ENCODE data around the gene IFI44. TPM values are rescaled to one million over a fixed set of nuclear protein-coding genes. Genes with fewer than 3 reads are reported as not detected.

Gene IFI44
- total RNA-seq, 1 experiment from 2014 or later: 58.6 TPM

GRCh38 chr1:78678324-78678723 lies 28.7 kb downstream of the IFI44 start:
- Histone ChIP-seq H3K4me3 (no peak overlapping the region), H3K27me3 (no peaks in the 10 kb centered on the region), H3K36me3 (no peaks in the 10 kb centered on the region), H3K9me3 (no peaks in the 10 kb centered on the region)
- DNase-seq: no peak

DNA sequence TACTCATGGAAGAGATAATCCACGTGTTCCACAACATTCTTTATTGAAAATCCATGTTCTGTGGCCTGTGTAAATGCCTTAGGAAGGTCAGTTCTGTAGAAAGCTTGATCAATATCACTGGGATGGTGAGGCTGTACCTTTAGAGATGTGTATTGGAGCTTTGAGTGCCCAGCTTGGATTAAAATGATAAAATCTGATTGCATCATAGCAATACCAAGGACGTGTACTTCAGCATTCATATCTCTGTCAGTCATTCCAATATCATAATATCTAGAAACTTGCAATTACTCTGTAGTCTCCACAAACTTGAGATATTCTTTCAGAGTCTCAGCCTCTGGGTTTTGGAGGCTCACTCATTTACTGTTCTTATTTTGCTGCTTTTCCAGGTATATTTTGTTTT lies 31.6 kb downstream of the IFI44 start:
- H3K36me3 ChIP-seq: no peaks in the 10 kb centered on the region
- DNase-seq: no peak
- H3K4me3 ChIP-seq: no peak overlapping the region
- H3K9me3 ChIP-seq: no peaks in the 10 kb centered on the region
- H3K27me3 ChIP-seq: no peaks in the 10 kb centered on the region

GRCh38 chr1:78682496-78682895 lies 32.9 kb downstream of the IFI44 start:
- DNase-seq: no peak
- no peaks in the 10 kb centered on the region for H3K27me3 ChIP-seq
- no peaks in the 10 kb centered on the region for H3K36me3 ChIP-seq
- H3K4me3 ChIP-seq: no peak overlapping the region
- no peaks in the 10 kb centered on the region for H3K9me3 ChIP-seq

DNA sequence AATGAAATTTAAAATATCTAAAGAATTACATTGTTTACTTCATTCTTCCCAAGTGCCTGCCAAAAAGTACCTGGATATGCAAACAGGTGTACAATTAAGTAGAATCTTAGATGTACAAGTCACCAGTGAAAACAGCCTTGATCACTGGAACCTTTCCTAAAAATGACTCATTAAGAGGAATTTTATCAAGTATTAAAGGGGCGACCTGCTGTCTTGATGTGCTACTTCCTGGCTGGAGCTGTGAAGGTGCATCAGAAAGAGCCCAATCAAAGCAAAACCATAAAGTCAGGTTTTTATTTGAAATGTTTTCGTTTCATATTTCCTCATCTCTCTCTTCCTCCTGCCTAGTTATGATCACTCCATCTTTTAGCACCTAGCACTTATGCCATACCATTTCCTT lies 33.4 kb downstream of the IFI44 start:
- H3K4me3 ChIP-seq: no peak overlapping the region
- H3K36me3 ChIP-seq: no peaks in the 10 kb centered on the region
- no peak for DNase-seq
- no peaks in the 10 kb centered on the region for H3K27me3 ChIP-seq
- H3K9me3 ChIP-seq: no peaks in the 10 kb centered on the region

DNA sequence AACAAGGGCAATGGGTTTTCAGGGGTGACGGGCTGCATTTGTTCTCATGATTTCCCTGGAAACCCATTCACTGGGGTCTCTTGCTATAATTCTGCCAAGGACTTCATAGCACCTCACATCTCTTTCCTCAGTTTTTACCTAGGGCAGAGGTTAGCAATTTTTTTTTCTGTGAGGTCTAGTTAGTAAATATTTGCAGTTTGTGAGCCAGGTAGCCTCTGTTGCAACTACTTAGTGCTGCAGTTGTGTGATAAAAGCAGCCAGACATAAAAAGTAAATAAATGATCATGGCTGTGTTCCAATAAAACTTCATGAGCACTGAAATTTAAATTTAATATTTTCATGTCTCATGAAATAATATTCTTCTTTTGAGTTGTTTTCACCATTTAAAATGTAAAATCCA lies 37.7 kb downstream of the IFI44 start:
- Histone ChIP-seq H3K27me3 (no peaks in the 10 kb centered on the region), H3K9me3 (peaks cover 7% of the 10 kb centered on the region; the same call in 1 of the 2 replicates), H3K4me3 (no peak overlapping the region), H3K36me3 (no peaks in the 10 kb centered on the region)
- DNase-seq: no peak

DNA sequence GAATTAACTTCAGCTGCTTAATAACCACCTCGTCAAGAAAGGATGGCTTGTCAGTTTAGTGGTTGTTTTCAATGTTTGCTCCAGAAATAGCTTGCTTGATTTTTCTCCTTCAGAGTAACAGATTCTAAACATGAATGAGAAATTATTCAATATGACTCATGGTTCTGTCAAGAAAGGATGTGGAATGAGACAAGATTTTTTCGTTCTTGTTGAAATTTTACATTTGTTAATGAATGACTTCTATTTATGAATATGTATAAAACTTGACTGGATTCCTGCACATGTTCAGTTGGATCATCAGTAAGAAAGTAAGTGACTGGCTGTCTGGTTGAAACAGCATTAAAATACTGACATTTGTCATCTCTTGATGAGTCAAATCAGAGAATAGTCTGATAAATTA lies 38.3 kb downstream of the IFI44 start:
- no peak for DNase-seq
- Histone ChIP-seq H3K27me3 (no peaks in the 10 kb centered on the region), H3K36me3 (no peaks in the 10 kb centered on the region), H3K9me3 (peaks cover 7% of the 10 kb centered on the region; the same call in 1 of the 2 replicates), H3K4me3 (no peak overlapping the region)

DNA sequence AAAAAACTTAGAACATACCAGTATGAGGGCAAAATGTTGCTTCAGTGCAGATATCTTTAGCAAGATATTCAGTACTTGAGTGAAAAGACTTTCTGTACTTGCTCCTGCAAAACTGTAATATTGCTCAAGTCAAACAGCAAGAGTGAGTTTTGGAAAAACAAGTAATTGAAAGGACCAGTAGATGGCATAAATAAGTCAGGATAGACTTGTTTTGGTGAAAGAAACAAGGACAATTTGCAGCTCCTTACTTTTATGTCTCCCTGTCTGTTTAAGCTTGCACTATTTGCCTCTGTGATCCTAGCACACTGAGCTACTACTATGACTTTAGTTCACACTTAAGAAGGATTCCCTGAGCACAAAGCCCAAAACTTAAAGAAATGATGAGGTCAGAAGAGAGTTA lies 39.1 kb downstream of the IFI44 start:
- Histone ChIP-seq H3K4me3 (no peak overlapping the region), H3K9me3 (peaks cover 7% of the 10 kb centered on the region; the same call in 1 of the 2 replicates), H3K27me3 (no peaks in the 10 kb centered on the region), H3K36me3 (no peaks in the 10 kb centered on the region)
- DNase-seq: no peak

DNA sequence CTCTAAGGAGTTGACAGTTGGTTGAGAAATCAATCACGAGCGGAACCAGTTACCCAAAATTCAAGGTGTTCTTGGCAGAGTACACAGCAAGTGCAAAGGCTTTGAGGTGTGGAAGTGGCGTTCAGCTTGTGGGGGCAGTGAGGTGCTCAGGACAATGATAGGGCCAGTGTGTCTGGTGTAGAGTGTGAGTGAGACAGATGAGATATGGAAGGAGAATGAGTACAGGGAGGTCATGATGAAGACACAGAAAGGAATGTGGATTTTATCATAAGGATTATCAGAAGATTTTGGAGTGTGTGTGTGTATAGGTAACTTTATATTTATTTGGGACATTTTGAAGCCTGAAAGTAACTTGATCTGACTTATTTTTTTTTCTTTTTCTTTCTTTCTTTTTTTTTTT lies 40.9 kb downstream of the IFI44 start:
- Histone ChIP-seq H3K9me3 (peaks cover 7% of the 10 kb centered on the region; the same call in 1 of the 2 replicates), H3K4me3 (no peak overlapping the region), H3K36me3 (no peaks in the 10 kb centered on the region), H3K27me3 (no peaks in the 10 kb centered on the region)
- no peak for DNase-seq

- Histone ChIP-seq H3K4me3 (no peak overlapping the region), H3K36me3 (no peaks in the 10 kb centered on the region), H3K27me3 (no peaks in the 10 kb centered on the region), H3K9me3 (peaks cover 10% of the 10 kb centered on the region)
- DNase-seq: peak; percentile 6
These were observed 42.5 kb downstream of the IFI44 start for GRCh38 chr1:78691995-78692747.

DNA sequence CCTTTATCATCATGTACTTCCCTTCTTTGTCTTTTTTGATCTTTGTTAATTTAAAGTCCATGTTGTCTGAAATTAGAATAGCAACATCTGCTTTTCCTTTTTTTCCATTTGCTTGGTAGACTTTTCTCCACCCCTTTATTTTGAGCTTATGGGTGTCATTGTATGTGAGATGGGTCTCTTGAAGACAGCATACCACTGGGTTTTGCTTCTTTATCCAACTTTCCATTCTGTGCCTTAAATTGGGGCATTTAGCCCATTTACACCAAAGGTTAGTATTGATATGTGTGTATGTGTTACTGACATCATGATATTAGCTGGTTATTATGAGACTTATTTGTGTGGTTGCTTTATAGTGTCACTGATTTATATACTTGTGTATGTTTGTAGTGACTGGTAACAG lies 50.2 kb downstream of the IFI44 start:
- no peak overlapping the region for H3K4me3 ChIP-seq

DNA sequence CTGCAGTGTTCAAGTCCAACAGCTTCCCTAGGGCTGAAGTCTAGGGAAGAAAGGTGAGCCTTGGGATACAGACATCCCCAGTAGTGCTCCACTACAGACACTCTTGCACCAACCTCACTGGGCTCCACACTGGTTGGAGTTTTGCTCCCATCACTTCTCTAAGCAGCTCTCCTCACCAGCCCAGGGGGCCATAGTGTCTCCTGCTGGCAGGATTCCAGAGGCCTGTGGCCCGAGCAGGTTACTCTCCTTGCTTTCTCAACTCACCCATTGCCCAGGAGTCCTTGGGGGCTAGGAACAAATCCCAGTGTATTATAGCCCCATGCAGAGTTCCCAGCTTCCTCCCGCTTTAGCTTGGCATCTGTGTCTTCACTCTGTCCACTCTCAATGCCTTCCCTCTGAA lies 52.8 kb downstream of the IFI44 start:
- Histone ChIP-seq H3K27me3 (no peaks in the 10 kb centered on the region), H3K9me3 (peaks cover 8% of the 10 kb centered on the region), H3K36me3 (no peaks in the 10 kb centered on the region), H3K4me3 (no peak overlapping the region)
- no peak for DNase-seq

More for the DNA sequence above, 50.2 kb downstream of the IFI44 start:
- Histone ChIP-seq H3K9me3 (peaks cover 11% of the 10 kb centered on the region), H3K36me3 (no peaks in the 10 kb centered on the region), H3K27me3 (no peaks in the 10 kb centered on the region)
- DNase-seq: no peak

DNA sequence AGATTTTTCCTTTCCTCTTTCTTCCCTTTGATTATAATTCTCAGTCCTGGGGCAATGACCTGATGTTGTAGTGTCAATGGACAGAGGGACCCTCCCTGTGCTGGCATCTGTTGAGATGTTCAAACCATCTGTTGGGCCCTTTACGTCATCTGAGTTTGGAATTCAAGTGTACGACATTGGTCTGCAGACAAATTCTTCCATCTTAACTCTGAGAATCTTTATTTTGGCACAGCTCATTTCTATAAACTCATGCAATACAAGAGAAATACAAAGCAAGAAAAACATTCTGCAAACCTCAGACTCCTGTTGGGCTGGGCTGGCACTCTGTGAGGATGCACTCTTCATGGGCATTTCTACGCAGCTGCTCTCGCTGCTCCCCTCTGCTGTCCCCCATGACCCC lies 54.2 kb downstream of the IFI44 start:
- no peak for DNase-seq

GRCh38 chr1:78712467-78713051 lies 62.9 kb downstream of the IFI44 start:
- H3K4me3 ChIP-seq: no peak overlapping the region
- DNase-seq: no peak
- no peaks in the 10 kb centered on the region for H3K36me3 ChIP-seq
- H3K9me3 ChIP-seq: no peaks in the 10 kb centered on the region
- no peaks in the 10 kb centered on the region for H3K27me3 ChIP-seq

More for the DNA sequence above, 54.2 kb downstream of the IFI44 start:
- Histone ChIP-seq H3K9me3 (peaks cover 8% of the 10 kb centered on the region), H3K27me3 (no peaks in the 10 kb centered on the region), H3K36me3 (no peaks in the 10 kb centered on the region), H3K4me3 (no peak overlapping the region)

DNA sequence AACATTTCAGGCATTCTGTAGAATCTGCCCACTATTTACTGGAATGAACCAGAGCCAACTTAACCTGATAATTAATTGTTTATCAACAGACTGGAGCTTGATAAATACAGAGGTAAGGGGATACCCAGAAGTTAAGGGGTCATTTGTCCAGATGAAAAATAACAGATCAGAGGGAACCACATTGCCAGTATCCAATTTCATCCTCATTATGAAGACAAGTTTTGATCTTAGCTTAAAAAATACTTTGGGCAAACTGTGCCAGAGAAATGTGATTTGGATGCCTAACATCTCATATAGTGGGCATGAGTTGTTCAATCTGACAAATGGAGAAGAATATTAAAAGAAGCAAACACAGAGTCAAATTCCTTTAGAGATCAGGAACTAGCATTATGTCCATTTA lies 63.7 kb downstream of the IFI44 start:
- DNase-seq: no peak
- H3K9me3 ChIP-seq: no peaks in the 10 kb centered on the region
- H3K36me3 ChIP-seq: no peaks in the 10 kb centered on the region
- no peak overlapping the region for H3K4me3 ChIP-seq
- H3K27me3 ChIP-seq: no peaks in the 10 kb centered on the region

Other genes with a start within 250 kb of the IFI44 start
- 11.1 and 22.3 TPM in 2 replicates for gene PTGFR, start 158.9 kb upstream of the IFI44 start, total RNA-seq (2014; rRNA removed; shearing (Covaris generic); ENCODE audit: low replicate concordance)
- gene IFI44L, start 29.4 kb upstream of the IFI44 start, total RNA-seq (2014; rRNA removed; shearing (Covaris generic); ENCODE audit: low replicate concordance): 0.13 and 15.0 TPM in 2 replicates